Astrocyte of the spinal cord (primary cell): ENCODE measurements around the gene IQCM.

ENCODE experiments used
- DNase-seq: peaks from one replicate; pipeline ENCODE4 v3.0.0; 2011; ENCODE audit warnings: low read depth, low spot score
- H3K4me3 ChIP-seq: 2 replicates; pipeline ENCODE4 v1.5.1; 2011; ENCODE audit warnings: low read depth, mild to moderate bottlenecking, low read length, moderate library complexity
- in situ Hi-C: cut with HindIII; loops from 2 replicates; pipeline ENCODE4 v1.10.0; 2017; ENCODE audit warnings: low sequenced_read_pairs
- TF ChIP-seq, protein P1 (sequence below): IDR thresholded peaks from 2 replicates; pipeline ENCODE4 v1.5.1; 2012; ENCODE audit warnings: low read depth, mild to moderate bottlenecking, low read length, inconsistent platforms

IQCM gene

DNA sequence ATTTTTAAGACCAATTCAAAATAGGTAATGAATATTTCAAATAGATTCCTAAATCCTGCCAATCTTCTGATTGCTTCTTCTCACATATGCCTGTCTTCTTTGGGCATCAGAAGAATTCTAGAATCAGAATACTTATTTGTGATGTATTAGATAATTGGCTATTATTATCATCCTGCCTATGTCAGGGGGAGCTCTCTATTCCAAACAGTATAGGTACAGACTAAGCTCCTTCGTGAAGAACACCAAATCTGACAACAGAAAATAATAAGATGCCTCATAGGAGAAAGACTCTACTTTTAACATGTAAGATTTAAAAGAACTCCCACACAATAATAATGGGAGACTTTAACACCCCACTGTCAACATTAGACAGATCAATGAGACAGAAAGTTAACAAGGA lies at the start of gene IQCM:
IQCM (minus strand) TSS at position 101 of the 400 bp plus-strand sequence. CDS start 73,152 bp downstream, outside the sequence.
- no peak for DNase-seq
- no peak within 1 kb of the TSS for H3K4me3 ChIP-seq
- TF ChIP-seq, protein P1, sequence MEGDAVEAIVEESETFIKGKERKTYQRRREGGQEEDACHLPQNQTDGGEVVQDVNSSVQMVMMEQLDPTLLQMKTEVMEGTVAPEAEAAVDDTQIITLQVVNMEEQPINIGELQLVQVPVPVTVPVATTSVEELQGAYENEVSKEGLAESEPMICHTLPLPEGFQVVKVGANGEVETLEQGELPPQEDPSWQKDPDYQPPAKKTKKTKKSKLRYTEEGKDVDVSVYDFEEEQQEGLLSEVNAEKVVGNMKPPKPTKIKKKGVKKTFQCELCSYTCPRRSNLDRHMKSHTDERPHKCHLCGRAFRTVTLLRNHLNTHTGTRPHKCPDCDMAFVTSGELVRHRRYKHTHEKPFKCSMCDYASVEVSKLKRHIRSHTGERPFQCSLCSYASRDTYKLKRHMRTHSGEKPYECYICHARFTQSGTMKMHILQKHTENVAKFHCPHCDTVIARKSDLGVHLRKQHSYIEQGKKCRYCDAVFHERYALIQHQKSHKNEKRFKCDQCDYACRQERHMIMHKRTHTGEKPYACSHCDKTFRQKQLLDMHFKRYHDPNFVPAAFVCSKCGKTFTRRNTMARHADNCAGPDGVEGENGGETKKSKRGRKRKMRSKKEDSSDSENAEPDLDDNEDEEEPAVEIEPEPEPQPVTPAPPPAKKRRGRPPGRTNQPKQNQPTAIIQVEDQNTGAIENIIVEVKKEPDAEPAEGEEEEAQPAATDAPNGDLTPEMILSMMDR, result no peak
- in situ Hi-C loops, result no loop called here

DNA sequence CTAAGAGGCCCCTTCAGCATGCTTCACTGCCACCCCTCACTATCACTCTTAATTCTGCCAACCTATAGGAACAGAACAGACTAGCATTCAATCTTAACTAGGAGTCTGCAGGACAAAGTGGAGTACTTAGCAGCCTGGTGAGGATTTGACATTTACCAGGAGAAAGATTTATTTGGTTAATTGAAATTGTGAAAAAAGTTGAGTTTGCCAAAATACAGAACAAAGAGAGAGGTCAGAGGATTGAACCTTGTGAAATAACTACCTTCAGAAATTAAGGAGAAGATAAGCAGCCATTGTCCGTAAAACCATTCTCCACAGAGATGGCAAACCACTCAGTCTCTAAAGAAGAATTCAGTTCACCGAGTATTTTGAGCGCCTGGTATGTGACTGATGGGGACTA lies 41.8 kb upstream of the IQCM start:
- DNase-seq, result no peak
- no peak overlapping the region for H3K4me3 ChIP-seq
- in situ Hi-C loops, result no loop called here
- TF ChIP-seq, protein P1, result no peak

GRCh38 chr4:149845743-149846142 lies 30.1 kb upstream of the IQCM start:
- TF ChIP-seq, protein P1, result no peak
- no peak overlapping the region for H3K4me3 ChIP-seq
- in situ Hi-C loops, result no loop called here
- no peak for DNase-seq

DNA sequence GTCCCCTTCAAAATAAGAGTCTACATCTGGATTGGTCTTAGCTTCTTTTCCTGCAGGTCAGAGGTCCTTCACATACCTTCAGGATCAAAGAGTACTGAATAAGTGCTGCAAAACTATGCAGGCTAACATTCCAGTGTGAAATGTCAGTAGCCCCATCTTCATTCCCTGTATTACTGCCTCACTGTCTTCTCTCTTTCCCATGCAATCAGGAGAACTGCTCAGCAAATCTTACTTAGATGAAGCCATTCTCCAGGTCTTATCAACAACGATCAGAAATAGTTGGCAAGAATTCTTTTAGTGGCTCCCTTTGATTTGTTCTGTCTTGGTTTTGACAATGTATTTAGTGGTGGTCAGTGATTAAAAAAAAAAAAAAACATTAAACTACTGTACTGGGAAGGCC lies 26.0 kb upstream of the IQCM start:
- in situ Hi-C loops, result no loop called here
- no peak for DNase-seq
- TF ChIP-seq, protein P1, result no peak
- no peak overlapping the region for H3K4me3 ChIP-seq

DNA sequence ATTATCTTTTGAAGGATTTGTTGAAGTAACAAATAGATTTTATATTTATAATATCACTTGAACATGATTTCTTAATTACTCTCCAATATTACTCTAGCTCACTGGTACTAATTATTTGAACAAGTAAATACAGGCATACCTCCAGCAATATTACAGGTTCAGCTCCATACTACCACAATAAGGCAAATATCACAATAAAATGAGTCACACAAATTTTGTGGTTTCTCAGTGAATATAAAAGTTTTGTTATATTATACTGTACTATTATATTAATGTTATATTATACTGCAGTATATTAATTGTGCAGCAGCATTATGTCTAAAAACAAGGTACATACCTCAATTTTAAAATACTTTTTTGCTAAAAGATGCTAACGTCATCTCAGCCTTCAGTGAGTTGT lies 22.4 kb upstream of the IQCM start:
- in situ Hi-C loops, result no loop called here
- no peak for DNase-seq
- H3K4me3 ChIP-seq, result no peak overlapping the region
- TF ChIP-seq, protein P1, result no peak

- in situ Hi-C loops, result no loop called here
- DNase-seq, result no peak
- no peak overlapping the region for H3K4me3 ChIP-seq
- TF ChIP-seq, protein P1, result no peak
These were observed 20.9 kb upstream of the IQCM start for GRCh38 chr4:149836546-149836945.

- TF ChIP-seq, protein P1, result no peak
- no peak for DNase-seq
- H3K4me3 ChIP-seq, result no peak overlapping the region
- in situ Hi-C loops, result no loop called here
These were observed 19.6 kb upstream of the IQCM start for GRCh38 chr4:149835280-149835679.
